HepG2 (cell line): ENCODE data around the gene ASL. TPM values are rescaled to one million over a fixed set of nuclear protein-coding genes. Genes with fewer than 3 reads are reported as not detected.

ENCODE experiments used
- ADNP ChIP-seq: sonication (generic); formaldehyde crosslinking; IDR thresholded peaks from 2 replicates; pipeline ENCODE4 v1.4.0; 2020; ENCODE audit warnings: missing genetic modification reagents
- AGO1 ChIP-seq: fragments of 200-400 bp; formaldehyde crosslinking; IDR thresholded peaks from 2 replicates; pipeline ENCODE4 v1.6.1; 2017; ENCODE audit warnings: mild to moderate bottlenecking, low read depth, low read length, moderate library complexity; ENCODE audit not compliant: poor library complexity, severe bottlenecking
- BCLAF1 ChIP-seq: fragments of 450-650 bp; IDR thresholded peaks from 2 replicates; pipeline ENCODE4 v1.6.1; 2017; ENCODE audit warnings: mild to moderate bottlenecking
- DDIT3 ChIP-seq: sonication (generic); formaldehyde crosslinking; IDR thresholded peaks from 2 replicates; pipeline ENCODE4 v1.4.0; 2020; ENCODE audit warnings: mild to moderate bottlenecking, missing genetic modification reagents
- HDAC1 ChIP-seq: sonication (generic); formaldehyde crosslinking; IDR thresholded peaks from 2 replicates; pipeline ENCODE4 v1.5.1; 2020; ENCODE audit warnings: mild to moderate bottlenecking, missing genetic modification reagents
- IKZF1 ChIP-seq: fragments of 450-650 bp; IDR thresholded peaks from 2 replicates; pipeline ENCODE4 v1.7.1; 2016
- LCORL ChIP-seq, 2 experiments: fragments of 450-650 bp in 1 of 2; sonication (generic) in 1 of 2; formaldehyde crosslinking in 1 of 2; IDR thresholded peaks; 2 replicates each; pipeline versions ENCODE4 v1.5.0 to v1.6.1; 2017 to 2020; ENCODE audit warnings: antibody characterized with exemption in 1 of 2, missing genetic modification reagents in 1 of 2
- MLX ChIP-seq: IDR thresholded peaks from 2 replicates; pipeline ENCODE4 v1.6.1; 2016
- NKX3-1 ChIP-seq: sonication (generic); formaldehyde crosslinking; IDR thresholded peaks from 2 replicates; pipeline ENCODE4 v1.5.0; 2020; ENCODE audit warnings: missing genetic modification reagents
- SALL2 ChIP-seq: sonication (generic); formaldehyde crosslinking; IDR thresholded peaks from 2 replicates; pipeline ENCODE4 v1.8.1; 2023; ENCODE audit warnings: mild to moderate bottlenecking, missing genetic modification reagents, inconsistent platforms
- SMAD1 ChIP-seq: sonication (generic); formaldehyde crosslinking; IDR thresholded peaks from 2 replicates; pipeline ENCODE4 v1.4.0; 2020; ENCODE audit warnings: missing genetic modification reagents, low read depth, mild to moderate bottlenecking, borderline replicate concordance
- SNRNP70 ChIP-seq: fragments of 200-400 bp; formaldehyde crosslinking; IDR thresholded peaks from 2 replicates; pipeline ENCODE4 v1.6.1; 2017; ENCODE audit warnings: mild to moderate bottlenecking, low read depth, low read length, moderate library complexity
- STAG1 ChIP-seq: sonication (generic); formaldehyde crosslinking; IDR thresholded peaks from 2 replicates; pipeline ENCODE4 v1.4.0; 2020; ENCODE audit warnings: missing genetic modification reagents
- TAF1 ChIP-seq: sonication (generic); formaldehyde crosslinking; IDR thresholded peaks from 2 replicates; pipeline ENCODE4 v1.4.0; 2020; ENCODE audit warnings: missing genetic modification reagents
- TOE1 ChIP-seq: sonication (generic); formaldehyde crosslinking; IDR thresholded peaks from 2 replicates; pipeline ENCODE4 v1.4.0; 2020; ENCODE audit warnings: mild to moderate bottlenecking, missing genetic modification reagents
- TP53 ChIP-seq: sonication (generic); formaldehyde crosslinking; conservative IDR thresholded peaks from 2 replicates; pipeline ENCODE4 v1.4.0; 2020; ENCODE audit warnings: missing genetic modification reagents
- XBP1 ChIP-seq: sonication (generic); formaldehyde crosslinking; IDR thresholded peaks from 2 replicates; pipeline ENCODE4 v1.5.0; 2020; ENCODE audit warnings: missing genetic modification reagents
- ZC3H13 ChIP-seq: sonication (generic); formaldehyde crosslinking; IDR thresholded peaks from 2 replicates; pipeline ENCODE4 v1.8.1; 2023; ENCODE audit warnings: mild to moderate bottlenecking, missing genetic modification reagents, moderate library complexity
- ZGPAT ChIP-seq: IDR thresholded peaks from 2 replicates; pipeline ENCODE4 v1.6.1; 2016; ENCODE audit warnings: mild to moderate bottlenecking
- ZNF253 ChIP-seq: sonication (generic); formaldehyde crosslinking; IDR thresholded peaks from 2 replicates; pipeline ENCODE4 v1.8.0; 2022; ENCODE audit warnings: mild to moderate bottlenecking, missing genetic modification reagents, borderline replicate concordance
- ZSCAN25 ChIP-seq: sonication (generic); formaldehyde crosslinking; IDR thresholded peaks from 2 replicates; pipeline ENCODE4 v1.8.0; 2022; ENCODE audit warnings: mild to moderate bottlenecking, missing genetic modification reagents
- polyA plus RNA-seq, 8 experiments: library from polyadenylated mRNA; depleted of rRNA in 3 of 8; stranded (reverse) in 7 of 8; unstranded in 1 of 8; fragments of >200 nt; fragmentation: Illumina TruSeq in 4 of 8; extraction: Trizol in 4 of 8; gene quantifications; 2 replicates each; pipeline versions ENCODE4 v1.2.1 to v1.2.3, GENCODE V29; 2011 to 2016; ENCODE audit warnings: low read depth in 4 of 8, missing spikeins in 1 of 8, mixed read lengths in 1 of 8; ENCODE audit not compliant: insufficient read depth in 1 of 8
- total RNA-seq, 5 experiments: library from RNA; depleted of rRNA; stranded (reverse); fragments of >200 nt; fragmentation: Illumina TruSeq; extraction: Trizol; gene quantifications; 2 replicates each; pipeline ENCODE4 v1.2.3, GENCODE V29; 2016; ENCODE audit warnings: low read depth in 1 of 5
- TF ChIP-seq, protein P1 (sequence below): sonication (generic); formaldehyde crosslinking; IDR thresholded peaks from 2 replicates; pipeline ENCODE4 v1.4.0; 2020; ENCODE audit warnings: mild to moderate bottlenecking, low read depth, missing genetic modification reagents

ASL gene
- total and polyA plus RNA-seq, 2 of the 13 experiments (the other 11 are each of a cell fraction or from before 2014, with no cell fraction given), result 71.4 to 96.5 TPM

- peak; percentile 36; the same call in 1 of the 2 replicates for TF ChIP-seq MLX
- no peak for TF ChIP-seq LCORL (IDR thresholded peaks at IDR 0.05)
- 0 out of 2 replicates have a peak, but pooled peaks have one; percentile 66 for TF ChIP-seq LCORL (CRISPR knock-in tag; IDR thresholded peaks at IDR 0.05)
- TF ChIP-seq AGO1, result no peak
- TF ChIP-seq NKX3-1, result no peak
- no peak for TF ChIP-seq SMAD1 (CRISPR knock-in tag)
- no peak for TF ChIP-seq TOE1 (CRISPR knock-in tag)
- no peak for TF ChIP-seq SNRNP70
- TF ChIP-seq SALL2 (CRISPR knock-in tag), result no peak
- TF ChIP-seq TP53 (CRISPR knock-in tag), result no peak
- TF ChIP-seq ZGPAT, result no peak; the same call in 1 of the 2 replicates
- TF ChIP-seq XBP1 (CRISPR knock-in tag), result no peak
- no peak for TF ChIP-seq ZSCAN25 (CRISPR knock-in tag)
- peak; percentile 77 for TF ChIP-seq HDAC1 (CRISPR knock-in tag)
- TF ChIP-seq IKZF1, result no peak
- no peak for TF ChIP-seq ZC3H13 (CRISPR knock-in tag)
- TF ChIP-seq, protein P1, sequence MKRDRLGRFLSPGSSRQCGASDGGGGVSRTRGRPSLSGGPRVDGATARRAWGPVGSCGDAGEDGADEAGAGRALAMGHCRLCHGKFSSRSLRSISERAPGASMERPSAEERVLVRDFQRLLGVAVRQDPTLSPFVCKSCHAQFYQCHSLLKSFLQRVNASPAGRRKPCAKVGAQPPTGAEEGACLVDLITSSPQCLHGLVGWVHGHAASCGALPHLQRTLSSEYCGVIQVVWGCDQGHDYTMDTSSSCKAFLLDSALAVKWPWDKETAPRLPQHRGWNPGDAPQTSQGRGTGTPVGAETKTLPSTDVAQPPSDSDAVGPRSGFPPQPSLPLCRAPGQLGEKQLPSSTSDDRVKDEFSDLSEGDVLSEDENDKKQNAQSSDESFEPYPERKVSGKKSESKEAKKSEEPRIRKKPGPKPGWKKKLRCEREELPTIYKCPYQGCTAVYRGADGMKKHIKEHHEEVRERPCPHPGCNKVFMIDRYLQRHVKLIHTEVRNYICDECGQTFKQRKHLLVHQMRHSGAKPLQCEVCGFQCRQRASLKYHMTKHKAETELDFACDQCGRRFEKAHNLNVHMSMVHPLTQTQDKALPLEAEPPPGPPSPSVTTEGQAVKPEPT (CRISPR knock-in tag), result no peak
- TF ChIP-seq ADNP (CRISPR knock-in tag), result no peak
- TF ChIP-seq BCLAF1, result no peak
- no peak for TF ChIP-seq DDIT3 (CRISPR knock-in tag)
- no peak for TF ChIP-seq ZNF253
- TF ChIP-seq STAG1 (CRISPR knock-in tag), result no peak; the same call in 1 of the 2 replicates
- TF ChIP-seq TAF1 (CRISPR knock-in tag), result no peak
Measured at GRCh38 chr7:66142334-66142733, 66.7 kb downstream of the ASL start (continued).
